C4-2B (cell line): ENCODE data around the gene CYSRT1.

ENCODE experiments used
- ZFX ChIP-seq: fragments of 450-650 bp; IDR thresholded peaks from 2 replicates; pipeline ENCODE4 v1.6.1; 2017
- TF ChIP-seq, protein P1 (sequence below): fragments of 450-650 bp; conservative IDR thresholded peaks from 2 replicates; pipeline ENCODE4 v1.5.1; 2017; ENCODE audit warnings: mild to moderate bottlenecking

DNA sequence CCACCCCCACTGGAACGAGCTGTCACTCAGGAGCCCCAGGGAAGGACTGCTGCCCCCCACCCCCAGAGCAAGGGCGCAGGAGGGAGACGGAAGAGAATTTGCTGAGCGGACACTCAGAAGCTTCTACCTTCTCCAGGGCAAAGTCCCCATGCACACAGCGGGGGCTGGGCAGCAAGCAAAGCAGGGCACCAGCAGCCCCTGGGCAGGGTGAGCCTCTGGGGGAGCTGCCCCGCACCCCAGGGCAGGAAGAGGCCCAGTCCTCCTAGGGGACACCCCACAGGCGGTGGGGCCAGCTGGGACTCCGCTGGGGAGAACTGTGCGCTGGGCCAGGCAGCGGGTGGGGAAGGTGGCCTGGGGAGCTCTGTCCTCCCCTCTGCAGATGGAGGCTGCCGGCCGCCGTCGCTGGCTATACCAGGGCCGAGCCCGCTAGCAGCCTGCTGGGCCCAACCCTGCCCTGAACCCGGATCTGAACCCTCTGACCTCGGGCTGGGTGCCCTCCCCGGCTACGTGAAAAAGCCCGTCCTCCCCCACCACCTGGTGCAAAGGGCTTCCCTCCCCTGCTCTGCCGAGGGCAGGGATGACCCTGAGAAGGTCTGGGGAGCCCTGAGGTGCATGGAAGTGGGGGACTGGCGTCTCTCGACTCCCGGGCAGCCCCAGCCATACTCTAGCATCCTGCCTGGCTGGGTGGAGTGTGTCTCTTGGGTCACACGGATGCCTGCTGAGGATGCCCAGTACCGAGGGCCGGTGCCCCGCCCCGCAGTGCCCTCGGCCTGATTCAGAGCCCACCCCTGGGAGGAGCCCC is 5.1 kb downstream of the CYSRT1 start:
- TF ChIP-seq, protein P1, sequence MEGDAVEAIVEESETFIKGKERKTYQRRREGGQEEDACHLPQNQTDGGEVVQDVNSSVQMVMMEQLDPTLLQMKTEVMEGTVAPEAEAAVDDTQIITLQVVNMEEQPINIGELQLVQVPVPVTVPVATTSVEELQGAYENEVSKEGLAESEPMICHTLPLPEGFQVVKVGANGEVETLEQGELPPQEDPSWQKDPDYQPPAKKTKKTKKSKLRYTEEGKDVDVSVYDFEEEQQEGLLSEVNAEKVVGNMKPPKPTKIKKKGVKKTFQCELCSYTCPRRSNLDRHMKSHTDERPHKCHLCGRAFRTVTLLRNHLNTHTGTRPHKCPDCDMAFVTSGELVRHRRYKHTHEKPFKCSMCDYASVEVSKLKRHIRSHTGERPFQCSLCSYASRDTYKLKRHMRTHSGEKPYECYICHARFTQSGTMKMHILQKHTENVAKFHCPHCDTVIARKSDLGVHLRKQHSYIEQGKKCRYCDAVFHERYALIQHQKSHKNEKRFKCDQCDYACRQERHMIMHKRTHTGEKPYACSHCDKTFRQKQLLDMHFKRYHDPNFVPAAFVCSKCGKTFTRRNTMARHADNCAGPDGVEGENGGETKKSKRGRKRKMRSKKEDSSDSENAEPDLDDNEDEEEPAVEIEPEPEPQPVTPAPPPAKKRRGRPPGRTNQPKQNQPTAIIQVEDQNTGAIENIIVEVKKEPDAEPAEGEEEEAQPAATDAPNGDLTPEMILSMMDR, result no peak
- no peak for TF ChIP-seq ZFX
